ENCODE data around the gene CRYBB1. TPM values are rescaled to one million over a fixed set of nuclear protein-coding genes. Genes with fewer than 3 reads are reported as not detected.

CRYBB1 gene
- total RNA-seq, 1 donor from 2014 or later = not detected

GRCh38 chr22:26589367-26589844 lies 28.4 kb downstream of the CRYBB1 start:
- Histone ChIP-seq H3K27ac (peak overlapping the region; percentile 80), H3K9me3 (no peaks in the 10 kb centered on the region), H3K4me3 (peak overlapping the region; percentile 55 to 75), H3K4me1 (peaks cover 25% of the 10 kb centered on the region), H3K27me3 (no peaks in the 10 kb centered on the region), H3K36me3 (no peaks in the 10 kb centered on the region)
- intact Hi-C loops (cut with DNase I) = no loop called here
- no peak for DNase-seq (ENCODE audit: extremely low spot score in 2 of 2)
- TF ChIP-seq CTCF (IDR thresholded peaks at IDR 0.05) (no peak), POLR2A (IDR thresholded peaks at IDR 0.05) (no peak), POLR2AphosphoS5 (IDR thresholded peaks at IDR 0.05; ENCODE audit: insufficient read depth in 1 of 2, low read depth in 1 of 2) (no peak)

- intact Hi-C loops (cut with DNase I) = no loop called here
- DNase-seq (ENCODE audit: extremely low spot score in 2 of 2) = no peak
- peaks cover 25% of the 10 kb centered on the region for H3K4me1 ChIP-seq
- H3K9me3 ChIP-seq = no peaks in the 10 kb centered on the region
- no peaks in the 10 kb centered on the region for H3K36me3 ChIP-seq
- TF ChIP-seq CTCF (IDR thresholded peaks at IDR 0.05) (no peak), POLR2A (IDR thresholded peaks at IDR 0.05) (no peak), POLR2AphosphoS5 (IDR thresholded peaks at IDR 0.05; ENCODE audit: insufficient read depth in 1 of 2, low read depth in 1 of 2) (no peak)
- peak overlapping the region; percentile 80 for H3K27ac ChIP-seq
- peak overlapping the region; percentile 55 to 75 for H3K4me3 ChIP-seq
- no peaks in the 10 kb centered on the region for H3K27me3 ChIP-seq
Measured at GRCh38 chr22:26588729-26589366, 29.0 kb downstream of the CRYBB1 start.

GRCh38 chr22:26587991-26588613 lies 29.7 kb downstream of the CRYBB1 start:
- intact Hi-C loops (cut with DNase I) = no loop called here

DNA sequence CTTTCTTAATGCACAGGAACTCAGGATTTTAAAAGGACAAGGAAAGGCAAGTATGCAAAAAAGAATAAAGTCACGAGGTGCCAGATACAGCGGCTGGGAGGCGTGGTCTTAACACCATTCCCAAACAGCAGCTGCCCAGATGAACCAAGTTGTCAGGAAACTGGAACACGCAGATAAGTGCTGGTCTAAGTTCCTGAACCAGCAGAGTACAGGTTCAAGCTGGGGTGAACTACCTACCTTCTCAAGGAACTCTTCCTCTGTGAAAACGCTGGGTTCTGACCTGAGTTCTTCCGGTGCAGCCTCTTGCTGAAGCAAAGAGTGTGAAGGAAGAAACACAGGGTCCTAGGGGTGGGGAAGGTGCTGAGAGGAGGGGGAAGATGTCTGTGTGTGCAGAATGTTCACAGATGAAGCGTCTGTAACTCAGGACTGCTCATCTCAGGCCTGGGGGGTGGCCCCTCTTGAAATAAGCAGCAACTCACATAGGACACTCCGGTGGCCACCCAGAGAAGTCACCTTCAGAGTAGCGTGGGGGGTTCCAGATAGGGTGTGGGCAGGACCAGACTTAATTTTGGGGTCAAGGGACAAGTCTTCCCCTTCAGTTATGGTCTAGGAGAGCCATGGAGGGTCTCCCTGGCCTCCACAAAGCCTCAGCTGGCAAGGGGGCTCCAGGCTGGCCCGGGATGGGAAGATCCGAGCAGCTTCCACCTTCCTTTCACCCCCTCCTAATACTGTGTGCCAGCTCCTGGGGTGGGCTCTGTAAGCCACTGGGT lies 31.1 kb downstream of the CRYBB1 start:
- no peaks in the 10 kb centered on the region for H3K9me3 ChIP-seq
- H3K4me3 ChIP-seq = no peak overlapping the region
- TF ChIP-seq POLR2AphosphoS5 (IDR thresholded peaks at IDR 0.05; ENCODE audit: insufficient read depth in 1 of 2, low read depth in 1 of 2) (peak in 1 of 2 donors; percentile 33), POLR2A (IDR thresholded peaks at IDR 0.05) (no peak), CTCF (IDR thresholded peaks at IDR 0.05) (no peak)
- DNase-seq (ENCODE audit: extremely low spot score in 2 of 2) = no peak
- H3K27ac ChIP-seq = no peak overlapping the region
- H3K27me3 ChIP-seq = no peaks in the 10 kb centered on the region
- intact Hi-C loops (cut with DNase I) = no loop called here
- peaks cover 0 to 4% of the 10 kb centered on the region in 2 donors for H3K36me3 ChIP-seq
- peaks cover 25% of the 10 kb centered on the region for H3K4me1 ChIP-seq

More at GRCh38 chr22:26587991-26588613, 29.7 kb downstream of the CRYBB1 start:
- Histone ChIP-seq H3K9me3 (no peaks in the 10 kb centered on the region), H3K27me3 (no peaks in the 10 kb centered on the region), H3K4me1 (peaks cover 25% of the 10 kb centered on the region), H3K4me3 (no peak overlapping the region), H3K27ac (no peak overlapping the region), H3K36me3 (no peaks in the 10 kb centered on the region)
- TF ChIP-seq POLR2AphosphoS5 (IDR thresholded peaks at IDR 0.05; ENCODE audit: insufficient read depth in 1 of 2, low read depth in 1 of 2) (no peak), POLR2A (IDR thresholded peaks at IDR 0.05) (no peak), CTCF (IDR thresholded peaks at IDR 0.05) (no peak)
- DNase-seq (ENCODE audit: extremely low spot score in 2 of 2) = no peak
